HepG2 (cell line): ENCODE results near the gene SLC7A10. TPM values are rescaled to one million over a fixed set of nuclear protein-coding genes. Genes with fewer than 3 reads are reported as not detected.

Source experiments
- DMAP1 ChIP-seq: IDR thresholded peaks from 2 replicates; pipeline ENCODE4 v1.6.1; 2016
- DPF2 ChIP-seq: sonication (generic); formaldehyde crosslinking; IDR thresholded peaks from 2 replicates; pipeline ENCODE4 v1.4.0; 2020; ENCODE audit warnings: mild to moderate bottlenecking, low read depth, missing genetic modification reagents, borderline replicate concordance
- FOSL1 ChIP-seq: sonication (generic); formaldehyde crosslinking; IDR thresholded peaks from 2 replicates; pipeline ENCODE4 v1.9.0; 2021; ENCODE audit warnings: missing genetic modification reagents, borderline replicate concordance
- HES4 ChIP-seq: sonication (generic); formaldehyde crosslinking; IDR thresholded peaks from 2 replicates; pipeline ENCODE4 v1.9.0; 2021; ENCODE audit warnings: mild to moderate bottlenecking, missing genetic modification reagents, borderline replicate concordance
- HOXA7 ChIP-seq: sonication (generic); formaldehyde crosslinking; IDR thresholded peaks from 2 replicates; pipeline ENCODE4 v1.8.1; 2022; ENCODE audit warnings: mild to moderate bottlenecking, missing genetic modification reagents, moderate library complexity
- MIXL1 ChIP-seq: IDR thresholded peaks from 2 replicates; pipeline ENCODE4 v1.6.1; 2016
- NFIC ChIP-seq: IDR thresholded peaks from 2 replicates; pipeline ENCODE4 v1.6.1; 2012; ENCODE audit warnings: mild to moderate bottlenecking, low read length, inconsistent platforms
- NPAS2 ChIP-seq: sonication (generic); formaldehyde crosslinking; IDR thresholded peaks from 2 replicates; pipeline ENCODE4 v1.8.0; 2022; ENCODE audit warnings: mild to moderate bottlenecking, missing genetic modification reagents, borderline replicate concordance
- SALL2 ChIP-seq: sonication (generic); formaldehyde crosslinking; IDR thresholded peaks from 2 replicates; pipeline ENCODE4 v1.8.1; 2023; ENCODE audit warnings: mild to moderate bottlenecking, missing genetic modification reagents, inconsistent platforms
- ZNF224 ChIP-seq: sonication (generic); formaldehyde crosslinking; IDR thresholded peaks from 2 replicates; pipeline ENCODE4 v1.5.0; 2020; ENCODE audit warnings: mild to moderate bottlenecking, missing genetic modification reagents
- ZNF354B ChIP-seq: sonication (generic); formaldehyde crosslinking; IDR thresholded peaks from 2 replicates; pipeline ENCODE4 v1.8.0; 2022; ENCODE audit warnings: mild to moderate bottlenecking, missing genetic modification reagents
- ZNF431 ChIP-seq: sonication (generic); formaldehyde crosslinking; IDR thresholded peaks from 2 replicates; pipeline ENCODE4 v1.9.0; 2022; ENCODE audit warnings: missing genetic modification reagents, low read depth, mild to moderate bottlenecking, borderline replicate concordance
- ZNF749 ChIP-seq: sonication (generic); formaldehyde crosslinking; IDR thresholded peaks from 2 replicates; pipeline ENCODE4 v1.8.0; 2022; ENCODE audit warnings: mild to moderate bottlenecking, missing genetic modification reagents, moderate library complexity, borderline replicate concordance
- ZNF878 ChIP-seq: sonication (generic); formaldehyde crosslinking; IDR thresholded peaks from 2 replicates; pipeline ENCODE4 v1.8.1; 2023; ENCODE audit warnings: mild to moderate bottlenecking, missing genetic modification reagents, moderate library complexity
- polyA plus RNA-seq, 8 experiments: library from polyadenylated mRNA; depleted of rRNA in 3 of 8; stranded (reverse) in 7 of 8; unstranded in 1 of 8; fragments of >200 nt; fragmentation: Illumina TruSeq in 4 of 8; extraction: Trizol in 4 of 8; gene quantifications; 2 replicates each; pipeline versions ENCODE4 v1.2.1 to v1.2.3, GENCODE V29; 2011 to 2016; ENCODE audit warnings: low read depth in 4 of 8, missing spikeins in 1 of 8, mixed read lengths in 1 of 8; ENCODE audit not compliant: insufficient read depth in 1 of 8
- total RNA-seq, 5 experiments: library from RNA; depleted of rRNA; stranded (reverse); fragments of >200 nt; fragmentation: Illumina TruSeq; extraction: Trizol; gene quantifications; 2 replicates each; pipeline ENCODE4 v1.2.3, GENCODE V29; 2016; ENCODE audit warnings: low read depth in 1 of 5
- TF ChIP-seq, protein P1 (sequence below): sonication (generic); formaldehyde crosslinking; IDR thresholded peaks from 2 replicates; pipeline ENCODE4 v1.5.0; 2020; ENCODE audit warnings: missing genetic modification reagents
- TF ChIP-seq, protein P2 (sequence below): sonication (generic); formaldehyde crosslinking; IDR thresholded peaks from 2 replicates; pipeline ENCODE4 v1.4.0; 2020; ENCODE audit warnings: missing genetic modification reagents
- TF ChIP-seq, protein P3 (sequence below): sonication (generic); formaldehyde crosslinking; IDR thresholded peaks from 2 replicates; pipeline ENCODE4 v1.5.0; 2020; ENCODE audit warnings: mild to moderate bottlenecking, missing genetic modification reagents
- TF ChIP-seq, protein P4 (sequence below): sonication (generic); formaldehyde crosslinking; IDR thresholded peaks from 2 replicates; pipeline ENCODE4 v1.9.0; 2022; ENCODE audit warnings: low read depth, missing genetic modification reagents
- TF ChIP-seq, protein P5 (sequence below): sonication (generic); formaldehyde crosslinking; IDR thresholded peaks from 2 replicates; pipeline ENCODE4 v1.9.0; 2021; ENCODE audit warnings: missing genetic modification reagents, mild to moderate bottlenecking, borderline replicate concordance
- TF ChIP-seq, protein P6 (sequence below): sonication (generic); formaldehyde crosslinking; IDR thresholded peaks from 2 replicates; pipeline ENCODE4 v1.5.1; 2020; ENCODE audit warnings: missing genetic modification reagents, mild to moderate bottlenecking, borderline replicate concordance

Gene SLC7A10
- total and polyA plus RNA-seq, 2 of the 13 experiments (the other 11 are each of a cell fraction or from before 2014, with no cell fraction given) = 1.1 to 2.2 TPM

DNA sequence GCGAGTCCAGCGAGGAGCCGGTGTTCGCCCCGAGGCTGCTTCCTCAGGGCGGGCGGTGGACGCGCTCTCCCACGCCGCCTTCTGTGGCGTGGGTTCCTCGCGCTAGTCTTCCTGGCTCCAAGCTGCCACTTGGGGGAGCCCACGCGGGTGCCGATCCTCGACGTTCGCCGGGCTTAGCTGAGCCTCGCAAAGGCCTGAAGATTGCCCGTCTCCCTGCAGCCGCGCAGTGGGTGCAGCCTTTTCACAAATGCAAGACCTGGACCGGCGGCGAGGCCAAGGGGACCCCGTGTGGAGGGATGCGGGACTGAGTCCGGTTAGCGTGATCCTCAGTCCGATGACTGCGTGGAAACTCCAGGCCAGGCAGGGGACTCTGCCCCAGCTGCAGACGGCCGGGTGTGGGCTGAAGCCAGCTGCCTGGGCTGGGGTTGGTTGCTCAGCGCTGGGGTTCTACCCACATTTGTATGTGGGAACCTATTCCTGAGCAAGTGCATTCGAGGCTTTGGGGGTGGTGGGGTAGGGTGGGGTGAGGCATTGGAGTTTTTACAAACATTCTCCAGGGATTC lies 48.2 kb downstream of the SLC7A10 start (continued):
- TF ChIP-seq, protein P1, sequence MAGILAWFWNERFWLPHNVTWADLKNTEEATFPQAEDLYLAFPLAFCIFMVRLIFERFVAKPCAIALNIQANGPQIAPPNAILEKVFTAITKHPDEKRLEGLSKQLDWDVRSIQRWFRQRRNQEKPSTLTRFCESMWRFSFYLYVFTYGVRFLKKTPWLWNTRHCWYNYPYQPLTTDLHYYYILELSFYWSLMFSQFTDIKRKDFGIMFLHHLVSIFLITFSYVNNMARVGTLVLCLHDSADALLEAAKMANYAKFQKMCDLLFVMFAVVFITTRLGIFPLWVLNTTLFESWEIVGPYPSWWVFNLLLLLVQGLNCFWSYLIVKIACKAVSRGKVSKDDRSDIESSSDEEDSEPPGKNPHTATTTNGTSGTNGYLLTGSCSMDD (CRISPR knock-in tag) = no peak
- TF ChIP-seq MIXL1 (CRISPR knock-in tag) = no peak
- no peak for TF ChIP-seq ZNF431
- TF ChIP-seq, protein P2, sequence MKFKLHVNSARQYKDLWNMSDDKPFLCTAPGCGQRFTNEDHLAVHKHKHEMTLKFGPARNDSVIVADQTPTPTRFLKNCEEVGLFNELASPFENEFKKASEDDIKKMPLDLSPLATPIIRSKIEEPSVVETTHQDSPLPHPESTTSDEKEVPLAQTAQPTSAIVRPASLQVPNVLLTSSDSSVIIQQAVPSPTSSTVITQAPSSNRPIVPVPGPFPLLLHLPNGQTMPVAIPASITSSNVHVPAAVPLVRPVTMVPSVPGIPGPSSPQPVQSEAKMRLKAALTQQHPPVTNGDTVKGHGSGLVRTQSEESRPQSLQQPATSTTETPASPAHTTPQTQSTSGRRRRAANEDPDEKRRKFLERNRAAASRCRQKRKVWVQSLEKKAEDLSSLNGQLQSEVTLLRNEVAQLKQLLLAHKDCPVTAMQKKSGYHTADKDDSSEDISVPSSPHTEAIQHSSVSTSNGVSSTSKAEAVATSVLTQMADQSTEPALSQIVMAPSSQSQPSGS (CRISPR knock-in tag) = no peak
- no peak for TF ChIP-seq DMAP1 (CRISPR knock-in tag)
- TF ChIP-seq NPAS2 (CRISPR knock-in tag) = no peak
- no peak for TF ChIP-seq ZNF224 (CRISPR knock-in tag)
- peak; percentile 15; the same call in 1 of the 2 replicates for TF ChIP-seq ZNF749
- TF ChIP-seq, protein P3, sequence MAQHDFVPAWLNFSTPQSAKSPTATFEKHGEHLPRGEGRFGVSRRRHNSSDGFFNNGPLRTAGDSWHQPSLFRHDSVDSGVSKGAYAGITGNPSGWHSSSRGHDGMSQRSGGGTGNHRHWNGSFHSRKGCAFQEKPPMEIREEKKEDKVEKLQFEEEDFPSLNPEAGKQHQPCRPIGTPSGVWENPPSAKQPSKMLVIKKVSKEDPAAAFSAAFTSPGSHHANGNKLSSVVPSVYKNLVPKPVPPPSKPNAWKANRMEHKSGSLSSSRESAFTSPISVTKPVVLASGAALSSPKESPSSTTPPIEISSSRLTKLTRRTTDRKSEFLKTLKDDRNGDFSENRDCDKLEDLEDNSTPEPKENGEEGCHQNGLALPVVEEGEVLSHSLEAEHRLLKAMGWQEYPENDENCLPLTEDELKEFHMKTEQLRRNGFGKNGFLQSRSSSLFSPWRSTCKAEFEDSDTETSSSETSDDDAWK (CRISPR knock-in tag) = no peak
- no peak for TF ChIP-seq ZNF354B (CRISPR knock-in tag)
- no peak for TF ChIP-seq SALL2 (CRISPR knock-in tag)
- no peak for TF ChIP-seq DPF2 (CRISPR knock-in tag)
- TF ChIP-seq FOSL1 = no peak
- peak; percentile 13; the same call in 1 of the 2 replicates for TF ChIP-seq HES4 (CRISPR knock-in tag)
- TF ChIP-seq, protein P4, sequence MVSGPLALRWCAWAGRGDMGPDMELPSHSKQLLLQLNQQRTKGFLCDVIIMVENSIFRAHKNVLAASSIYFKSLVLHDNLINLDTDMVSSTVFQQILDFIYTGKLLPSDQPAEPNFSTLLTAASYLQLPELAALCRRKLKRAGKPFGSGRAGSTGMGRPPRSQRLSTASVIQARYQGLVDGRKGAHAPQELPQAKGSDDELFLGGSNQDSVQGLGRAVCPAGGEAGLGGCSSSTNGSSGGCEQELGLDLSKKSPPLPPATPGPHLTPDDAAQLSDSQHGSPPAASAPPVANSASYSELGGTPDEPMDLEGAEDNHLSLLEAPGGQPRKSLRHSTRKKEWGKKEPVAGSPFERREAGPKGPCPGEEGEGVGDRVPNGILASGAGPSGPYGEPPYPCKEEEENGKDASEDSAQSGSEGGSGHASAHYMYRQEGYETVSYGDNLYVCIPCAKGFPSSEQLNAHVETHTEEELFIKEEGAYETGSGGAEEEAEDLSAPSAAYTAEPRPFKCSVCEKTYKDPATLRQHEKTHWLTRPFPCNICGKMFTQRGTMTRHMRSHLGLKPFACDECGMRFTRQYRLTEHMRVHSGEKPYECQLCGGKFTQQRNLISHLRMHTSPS (CRISPR knock-in tag) = no peak
- TF ChIP-seq, protein P5, sequence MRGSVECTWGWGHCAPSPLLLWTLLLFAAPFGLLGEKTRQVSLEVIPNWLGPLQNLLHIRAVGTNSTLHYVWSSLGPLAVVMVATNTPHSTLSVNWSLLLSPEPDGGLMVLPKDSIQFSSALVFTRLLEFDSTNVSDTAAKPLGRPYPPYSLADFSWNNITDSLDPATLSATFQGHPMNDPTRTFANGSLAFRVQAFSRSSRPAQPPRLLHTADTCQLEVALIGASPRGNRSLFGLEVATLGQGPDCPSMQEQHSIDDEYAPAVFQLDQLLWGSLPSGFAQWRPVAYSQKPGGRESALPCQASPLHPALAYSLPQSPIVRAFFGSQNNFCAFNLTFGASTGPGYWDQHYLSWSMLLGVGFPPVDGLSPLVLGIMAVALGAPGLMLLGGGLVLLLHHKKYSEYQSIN (CRISPR knock-in tag) = no peak
- TF ChIP-seq NFIC = no peak
- no peak for TF ChIP-seq ZNF878 (CRISPR knock-in tag)
- no peak for TF ChIP-seq HOXA7 (CRISPR knock-in tag)
- TF ChIP-seq, protein P6, sequence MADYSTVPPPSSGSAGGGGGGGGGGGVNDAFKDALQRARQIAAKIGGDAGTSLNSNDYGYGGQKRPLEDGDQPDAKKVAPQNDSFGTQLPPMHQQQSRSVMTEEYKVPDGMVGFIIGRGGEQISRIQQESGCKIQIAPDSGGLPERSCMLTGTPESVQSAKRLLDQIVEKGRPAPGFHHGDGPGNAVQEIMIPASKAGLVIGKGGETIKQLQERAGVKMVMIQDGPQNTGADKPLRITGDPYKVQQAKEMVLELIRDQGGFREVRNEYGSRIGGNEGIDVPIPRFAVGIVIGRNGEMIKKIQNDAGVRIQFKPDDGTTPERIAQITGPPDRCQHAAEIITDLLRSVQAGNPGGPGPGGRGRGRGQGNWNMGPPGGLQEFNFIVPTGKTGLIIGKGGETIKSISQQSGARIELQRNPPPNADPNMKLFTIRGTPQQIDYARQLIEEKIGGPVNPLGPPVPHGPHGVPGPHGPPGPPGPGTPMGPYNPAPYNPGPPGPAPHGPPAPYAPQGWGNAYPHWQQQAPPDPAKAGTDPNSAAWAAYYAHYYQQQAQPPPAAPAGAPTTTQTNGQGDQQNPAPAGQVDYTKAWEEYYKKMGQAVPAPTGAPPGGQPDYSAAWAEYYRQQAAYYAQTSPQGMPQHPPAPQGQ (CRISPR knock-in tag) = no peak
